Measurements from ENCODE around the gene QPCT. TPM values are rescaled to one million over a fixed set of nuclear protein-coding genes. Genes with fewer than 3 reads are reported as not detected.

QPCT gene
- polyA plus RNA-seq, 1 of the 3 experiments (the other 2 are of a cell fraction): 0.12 TPM

GRCh38 chr2:37297632-37298031 lies 46.8 kb upstream of the QPCT start:
- no peak for DNase-seq
- no peaks in the 10 kb centered on the region for H3K9me2 ChIP-seq
- H3F3A ChIP-seq (replicated peaks; ENCODE audit: insufficient read depth): peaks cover 18% of the 10 kb centered on the region
- TF ChIP-seq, protein P1, sequence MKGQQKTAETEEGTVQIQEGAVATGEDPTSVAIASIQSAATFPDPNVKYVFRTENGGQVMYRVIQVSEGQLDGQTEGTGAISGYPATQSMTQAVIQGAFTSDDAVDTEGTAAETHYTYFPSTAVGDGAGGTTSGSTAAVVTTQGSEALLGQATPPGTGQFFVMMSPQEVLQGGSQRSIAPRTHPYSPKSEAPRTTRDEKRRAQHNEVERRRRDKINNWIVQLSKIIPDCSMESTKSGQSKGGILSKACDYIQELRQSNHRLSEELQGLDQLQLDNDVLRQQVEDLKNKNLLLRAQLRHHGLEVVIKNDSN (IDR thresholded peaks at IDR 0.05; ENCODE audit: borderline replicate concordance, low read depth): no peak
- TF ChIP-seq TAF1 (IDR thresholded peaks at IDR 0.05; ENCODE audit: borderline replicate concordance, low read depth, low read length) (no peak), CHD2 (IDR thresholded peaks at IDR 0.05; ENCODE audit: low read length, partially characterized antibody) (no peak), SMC3 (IDR thresholded peaks at IDR 0.05; ENCODE audit: low read depth, low read length) (no peak), MXI1 (IDR thresholded peaks at IDR 0.05; ENCODE audit: low read depth, low read length) (no peak), POLR2AphosphoS5 (IDR thresholded peaks at IDR 0.05; ENCODE audit: low read depth, low read length) (no peak), CTCF (IDR thresholded peaks at IDR 0.05) (no peak), IRF3 (IDR thresholded peaks at IDR 0.05; ENCODE audit: low read depth, low read length) (no peak), EP300 (IDR thresholded peaks at IDR 0.05; ENCODE audit: borderline replicate concordance in 1 of 2, low read depth in 1 of 2, low read length in 1 of 2) (no peak), TCF12 (IDR thresholded peaks at IDR 0.05) (no peak), RXRA (IDR thresholded peaks at IDR 0.05; ENCODE audit: borderline replicate concordance, low read depth) (no peak), RCOR1 (IDR thresholded peaks at IDR 0.05; ENCODE audit: low read length) (no peak), RFX5 (IDR thresholded peaks at IDR 0.05; ENCODE audit: low read length) (no peak), ELF1 (IDR thresholded peaks at IDR 0.05) (no peak), FOXJ3 (CRISPR knock-in tag; IDR thresholded peaks at IDR 0.05) (no peak), GABPA (IDR thresholded peaks at IDR 0.05; ENCODE audit: low read depth) (no peak), TEAD4 (IDR thresholded peaks at IDR 0.05; ENCODE audit: borderline replicate concordance, insufficient read depth) (no peak), GATA2 (CRISPR knock-in tag; IDR thresholded peaks at IDR 0.05) (no peak)
- TF ChIP-seq, protein P2, sequence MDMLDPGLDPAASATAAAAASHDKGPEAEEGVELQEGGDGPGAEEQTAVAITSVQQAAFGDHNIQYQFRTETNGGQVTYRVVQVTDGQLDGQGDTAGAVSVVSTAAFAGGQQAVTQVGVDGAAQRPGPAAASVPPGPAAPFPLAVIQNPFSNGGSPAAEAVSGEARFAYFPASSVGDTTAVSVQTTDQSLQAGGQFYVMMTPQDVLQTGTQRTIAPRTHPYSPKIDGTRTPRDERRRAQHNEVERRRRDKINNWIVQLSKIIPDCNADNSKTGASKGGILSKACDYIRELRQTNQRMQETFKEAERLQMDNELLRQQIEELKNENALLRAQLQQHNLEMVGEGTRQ (IDR thresholded peaks at IDR 0.05; ENCODE audit: borderline replicate concordance, low read depth, low read length): no peak
- TF ChIP-seq, protein P3, sequence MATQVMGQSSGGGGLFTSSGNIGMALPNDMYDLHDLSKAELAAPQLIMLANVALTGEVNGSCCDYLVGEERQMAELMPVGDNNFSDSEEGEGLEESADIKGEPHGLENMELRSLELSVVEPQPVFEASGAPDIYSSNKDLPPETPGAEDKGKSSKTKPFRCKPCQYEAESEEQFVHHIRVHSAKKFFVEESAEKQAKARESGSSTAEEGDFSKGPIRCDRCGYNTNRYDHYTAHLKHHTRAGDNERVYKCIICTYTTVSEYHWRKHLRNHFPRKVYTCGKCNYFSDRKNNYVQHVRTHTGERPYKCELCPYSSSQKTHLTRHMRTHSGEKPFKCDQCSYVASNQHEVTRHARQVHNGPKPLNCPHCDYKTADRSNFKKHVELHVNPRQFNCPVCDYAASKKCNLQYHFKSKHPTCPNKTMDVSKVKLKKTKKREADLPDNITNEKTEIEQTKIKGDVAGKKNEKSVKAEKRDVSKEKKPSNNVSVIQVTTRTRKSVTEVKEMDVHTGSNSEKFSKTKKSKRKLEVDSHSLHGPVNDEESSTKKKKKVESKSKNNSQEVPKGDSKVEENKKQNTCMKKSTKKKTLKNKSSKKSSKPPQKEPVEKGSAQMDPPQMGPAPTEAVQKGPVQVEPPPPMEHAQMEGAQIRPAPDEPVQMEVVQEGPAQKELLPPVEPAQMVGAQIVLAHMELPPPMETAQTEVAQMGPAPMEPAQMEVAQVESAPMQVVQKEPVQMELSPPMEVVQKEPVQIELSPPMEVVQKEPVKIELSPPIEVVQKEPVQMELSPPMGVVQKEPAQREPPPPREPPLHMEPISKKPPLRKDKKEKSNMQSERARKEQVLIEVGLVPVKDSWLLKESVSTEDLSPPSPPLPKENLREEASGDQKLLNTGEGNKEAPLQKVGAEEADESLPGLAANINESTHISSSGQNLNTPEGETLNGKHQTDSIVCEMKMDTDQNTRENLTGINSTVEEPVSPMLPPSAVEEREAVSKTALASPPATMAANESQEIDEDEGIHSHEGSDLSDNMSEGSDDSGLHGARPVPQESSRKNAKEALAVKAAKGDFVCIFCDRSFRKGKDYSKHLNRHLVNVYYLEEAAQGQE (IDR thresholded peaks at IDR 0.05; ENCODE audit: low read depth, low read length): no peak
- POLR2A ChIA-PET: no interaction called here
- no peak overlapping the region for H3K27ac ChIP-seq (ENCODE audit: low read depth in 2 of 2, low read length in 1 of 2)
- H4K20me1 ChIP-seq (ENCODE audit: insufficient read depth): peaks cover 4% of the 10 kb centered on the region; the same call in 1 of the 2 replicates
- CTCF ChIA-PET: interaction anchor here (0.9 to 1.3 kb wide), 3 partner anchors 9 to 99 kb away, joined by 3 to 5 read pairs (median 3); no protein-coding TSS in a partner anchor
- H3K79me2 ChIP-seq (ENCODE audit: insufficient read depth): peaks cover 97% of the 10 kb centered on the region
- H3K4me1 ChIP-seq (ENCODE audit: control insufficient read depth in 1 of 2, insufficient read depth in 2 of 2, low read depth in 1 of 2, low read length in 1 of 2): peaks cover 7 to 9% of the 10 kb centered on the region in 2 experiments; a peak in 3 of 4 replicates
- H2AFZ ChIP-seq (ENCODE audit: low read depth): no peak overlapping the region
- no peak overlapping the region for H3K4me3 ChIP-seq (ENCODE audit: low read depth in 2 of 2, low read length in 1 of 2)
- H3K9ac ChIP-seq: no peak overlapping the region
- H3K36me3 ChIP-seq (replicated peaks in 1 of 2; ENCODE audit: control insufficient read depth in 1 of 2, insufficient read depth in 2 of 2, low read length in 1 of 2): peaks cover 2 to 14% of the 10 kb centered on the region in 2 experiments
- H3K9me3 ChIP-seq: no peaks in the 10 kb centered on the region
- H3K27me3 ChIP-seq (ENCODE audit: insufficient read depth): no peaks in the 10 kb centered on the region
- no peak overlapping the region for H3K4me2 ChIP-seq

All from SK-N-SH (cell line).